H1 (cell line): ENCODE results near the gene MEST. TPM values are rescaled to one million over a fixed set of nuclear protein-coding genes. Genes with fewer than 3 reads are reported as not detected.

Source experiments
- CTCF ChIA-PET: fragments of 300-600 bp; sonication (Branson Sonifier 250); formaldehyde crosslinking; loops from one replicate; lab custom pipeline; 2021; ENCODE audit not compliant: partially characterized antibody; lab: Charles Lee
- POLR2A ChIA-PET: fragments of 300-600 bp; sonication (Branson Sonifier 250); formaldehyde crosslinking; loops from one replicate; lab custom pipeline; 2021; ENCODE audit warnings: inconsistent platforms; ENCODE audit not compliant: partially characterized antibody; lab: Charles Lee
- DNase-seq, 2 experiments: peaks; one replicate each; pipeline versions ENCODE4 v3.0.0 to v3.0.0-alpha.2; 2010 to 2022; ENCODE audit warnings: low spot score in 2 of 2, low read depth in 1 of 2, mixed read lengths in 1 of 2
- FAIRE-seq: peaks from 2 replicates; lab custom pipeline; 2011; peaks lifted over from hg19 to GRCh38; lab: Jason Lieb, UNC
- H2AFZ ChIP-seq: 2 replicates; pipeline ENCODE4 v1.8.1; 2012; ENCODE audit warnings: low read length, inconsistent platforms
- H2AK5ac ChIP-seq: 2 replicates; pipeline ENCODE4 v1.6.1; 2013; ENCODE audit warnings: low read depth, low read length
- H2BK120ac ChIP-seq: replicated peaks from 2 replicates; pipeline ENCODE3; 2013; ENCODE audit warnings: low read depth, low read length, inconsistent platforms
- H2BK12ac ChIP-seq: 2 replicates; pipeline ENCODE4 v1.6.1; 2013; ENCODE audit warnings: low read depth, low read length
- H2BK15ac ChIP-seq: 2 replicates; pipeline ENCODE4 v1.6.1; 2013; ENCODE audit warnings: low read length
- H2BK20ac ChIP-seq: 2 replicates; pipeline ENCODE4 v1.6.1; 2013; ENCODE audit warnings: low read length
- H2BK5ac ChIP-seq: 2 replicates; pipeline ENCODE4 v1.6.1; 2013; ENCODE audit warnings: low read depth, low read length
- H3K14ac ChIP-seq: 2 replicates; pipeline ENCODE4 v1.6.1; 2013; ENCODE audit warnings: inconsistent platforms; ENCODE audit not compliant: insufficient read length
- H3K18ac ChIP-seq: 2 replicates; pipeline ENCODE4 v1.6.1; 2013; ENCODE audit warnings: low read length; ENCODE audit errors: extremely low read depth
- H3K23ac ChIP-seq: 2 replicates; pipeline ENCODE4 v1.6.1; 2013; ENCODE audit warnings: inconsistent platforms; ENCODE audit not compliant: insufficient read length
- H3K23me2 ChIP-seq: 2 replicates; pipeline ENCODE4 v1.6.1; 2013; ENCODE audit warnings: low read depth, low read length
- H3K27ac ChIP-seq: 2 replicates; pipeline ENCODE4 v1.6.1; 2011; ENCODE audit warnings: low read depth, low read length, inconsistent platforms
- H3K27me3 ChIP-seq, 4 experiments: replicated peaks in 1 of 4; 1 replicate in 1 of 4; 2 replicates in 3 of 4; pipeline versions ENCODE4 v1.6.1 to v1.8.1; 2011 to 2013; ENCODE audit warnings: low read length in 3 of 4, mild to moderate bottlenecking in 3 of 4, inconsistent platforms in 2 of 4, mixed read lengths in 2 of 4, moderate library complexity in 1 of 4; ENCODE audit not compliant: control insufficient read depth in 3 of 4, insufficient read depth in 3 of 4; ENCODE audit errors: extremely low read depth in 1 of 4
- H3K36me3 ChIP-seq, 4 experiments: 2 replicates each; pipeline versions ENCODE4 v1.6.1 to v1.8.1; 2011 to 2013; ENCODE audit warnings: mild to moderate bottlenecking in 4 of 4, low read length in 3 of 4, moderate library complexity in 2 of 4, control low read depth in 1 of 4, inconsistent platforms in 1 of 4; ENCODE audit not compliant: insufficient read depth in 4 of 4, control insufficient read depth in 2 of 4
- H3K4ac ChIP-seq: replicated peaks from 2 replicates; pipeline ENCODE3; 2013; ENCODE audit warnings: low read length, low read depth, mixed read lengths, inconsistent platforms; ENCODE audit not compliant: insufficient read length
- H3K4me1 ChIP-seq, 4 experiments: replicated peaks in 1 of 4; 1 replicate in 1 of 4; 2 replicates in 3 of 4; pipeline versions ENCODE4 v1.6.1 to v1.8.1; 2011 to 2013; ENCODE audit warnings: low read length in 3 of 4, inconsistent platforms in 2 of 4, mixed read lengths in 1 of 4; ENCODE audit not compliant: insufficient read depth in 4 of 4, control insufficient read depth in 3 of 4
- H3K4me2 ChIP-seq, 2 experiments: 2 replicates each; pipeline versions ENCODE4 v1.6.1 to v1.8.1; 2011 to 2013; ENCODE audit warnings: low read depth in 2 of 2, low read length in 2 of 2, control low read depth in 1 of 2, inconsistent platforms in 1 of 2, mild to moderate bottlenecking in 1 of 2; ENCODE audit not compliant: insufficient read depth in 1 of 2
- H3K4me3 ChIP-seq, 4 experiments: fragments of 200-600, 300-600 bp in 1 of 4; sonication (generic), shearing (Covaris generic), sonication (Bioruptor Twin) in 1 of 4; 2 replicates each; pipeline versions ENCODE4 v1.5.1 to v1.8.1; 2011 to 2016; ENCODE audit warnings: low read length in 4 of 4, low read depth in 3 of 4, control low read depth in 2 of 4, inconsistent platforms in 2 of 4, mild to moderate bottlenecking in 2 of 4, mixed read lengths in 1 of 4, moderate library complexity in 1 of 4; ENCODE audit not compliant: insufficient read depth in 2 of 4; ENCODE audit errors: extremely low read depth in 1 of 4
- H3K56ac ChIP-seq: replicated peaks from 2 replicates; pipeline ENCODE3; 2013; ENCODE audit warnings: low read depth, mild to moderate bottlenecking, mixed read lengths, low read length, inconsistent platforms; ENCODE audit not compliant: insufficient read length
- H3K79me1 ChIP-seq: 2 replicates; pipeline ENCODE4 v1.6.1; 2013; ENCODE audit warnings: low read depth, low read length, control low read depth
- H3K79me2 ChIP-seq, 2 experiments: 2 replicates each; pipeline versions ENCODE4 v1.6.1 to v1.8.1; 2012 to 2013; ENCODE audit warnings: low read length in 2 of 2, mild to moderate bottlenecking in 2 of 2, inconsistent platforms in 1 of 2; ENCODE audit not compliant: insufficient read depth in 2 of 2, control insufficient read depth in 1 of 2
- H3K9ac ChIP-seq, 4 experiments: replicated peaks in 1 of 4; 1 replicate in 1 of 4; 2 replicates in 3 of 4; pipeline versions ENCODE4 v1.6.1 to v1.8.1; 2011 to 2013; ENCODE audit warnings: low read depth in 3 of 4, low read length in 3 of 4, control low read depth in 2 of 4, mild to moderate bottlenecking in 2 of 4, moderate library complexity in 2 of 4, inconsistent platforms in 1 of 4; ENCODE audit errors: extremely low read depth in 1 of 4
- H3K9me3 ChIP-seq, 2 experiments: 2 replicates each; pipeline versions ENCODE4 v1.6.1 to v1.8.1; 2012 to 2013; ENCODE audit warnings: mild to moderate bottlenecking in 2 of 2, moderate library complexity in 2 of 2, control low read depth in 1 of 2, inconsistent platforms in 1 of 2, low read depth in 1 of 2, low read length in 1 of 2, mixed read lengths in 1 of 2; ENCODE audit not compliant: insufficient read depth in 2 of 2
- H4K20me1 ChIP-seq, 2 experiments: replicated peaks in 1 of 2; 2 replicates each; pipeline versions ENCODE3 to v1.8.1; 2011 to 2013; ENCODE audit warnings: inconsistent platforms in 2 of 2, low read length in 2 of 2, mild to moderate bottlenecking in 1 of 2; ENCODE audit not compliant: insufficient read depth in 2 of 2, control insufficient read depth in 1 of 2
- H4K5ac ChIP-seq: 2 replicates; pipeline ENCODE4 v1.6.1; 2013; ENCODE audit warnings: low read length, low read depth, mixed read lengths, inconsistent platforms; ENCODE audit not compliant: insufficient read length
- H4K8ac ChIP-seq: 2 replicates; pipeline ENCODE4 v1.8.0; 2013; ENCODE audit warnings: mild to moderate bottlenecking, moderate library complexity, low read length, inconsistent platforms; ENCODE audit not compliant: insufficient read depth; ENCODE audit errors: extremely low read depth
- H4K91ac ChIP-seq: replicated peaks from 2 replicates; pipeline ENCODE3; 2013; ENCODE audit warnings: low read length, mixed read lengths, inconsistent platforms; ENCODE audit not compliant: insufficient read length
- CBX5 ChIP-seq: fragments of 300-800, 300-1000 bp; sonication (generic); IDR thresholded peaks from 2 replicates; pipeline ENCODE4 v1.7.1; 2016; ENCODE audit warnings: antibody characterized with exemption, low read length, low read depth
- EGR1 ChIP-seq: IDR thresholded peaks from 2 replicates; pipeline ENCODE4 v1.6.1; 2011; ENCODE audit warnings: low read depth, low read length, borderline replicate concordance
- FOSL1 ChIP-seq: IDR thresholded peaks from 2 replicates; pipeline ENCODE4 v1.6.1; 2011; ENCODE audit warnings: mild to moderate bottlenecking, low read depth, low read length, moderate library complexity; ENCODE audit not compliant: insufficient read depth
- JUND ChIP-seq: IDR thresholded peaks from 2 replicates; pipeline ENCODE4 v1.6.1; 2011; ENCODE audit warnings: mild to moderate bottlenecking, improper control_type of control experiment, low read length
- KDM5A ChIP-seq: fragments of 200-600 bp; IDR thresholded peaks from 2 replicates; pipeline ENCODE4 v1.7.1; 2012; ENCODE audit warnings: mild to moderate bottlenecking, low read length, inconsistent platforms, mixed read lengths
- NRF1 ChIP-seq: IDR thresholded peaks from 2 replicates; pipeline ENCODE4 v1.6.1; 2011; ENCODE audit warnings: mild to moderate bottlenecking, low read depth, low read length, improper control_type of control experiment
- RXRA ChIP-seq: IDR thresholded peaks from 2 replicates; pipeline ENCODE4 v1.6.1; 2011; ENCODE audit warnings: low read depth, mild to moderate bottlenecking, low read length, moderate library complexity; ENCODE audit not compliant: insufficient read depth
- SRF ChIP-seq: IDR thresholded peaks from 2 replicates; pipeline ENCODE4 v1.6.1; 2011; ENCODE audit warnings: mild to moderate bottlenecking, low read depth, low read length, moderate library complexity
- YY1 ChIP-seq: IDR thresholded peaks from 2 replicates; pipeline ENCODE4 v1.6.1; 2011; ENCODE audit warnings: low read depth, mild to moderate bottlenecking, low read length
- WGBS, 2 experiments: shearing (Covaris generic) in 1 of 2; methylation state at CpG; one replicate each; pipeline versions ENCODE4 v1.1.6 to v1.1.7; 2013 to 2015; ENCODE audit warnings: low lambda C conversion rate in 2 of 2, mixed read lengths in 2 of 2, inconsistent platforms in 1 of 2, low coverage in 1 of 2, missing lambda C conversion rate in 1 of 2; ENCODE audit not compliant: insufficient replicate concordance in 2 of 2, insufficient coverage in 1 of 2, insufficient read length in 1 of 2; ENCODE audit errors: extremely low coverage in 1 of 2, missing lambda C conversion rate in 1 of 2; 5-methylcytosine and 5-hydroxymethylcytosine counted together
- polyA plus RNA-seq, 7 experiments: library from polyadenylated mRNA; depleted of rRNA in 3 of 7; stranded (reverse) in 5 of 7; unstranded in 2 of 7; fragments of >200 nt in 5 of 7; fragments of 200-250 nt in 2 of 7; gene quantifications; 1 replicate in 5 of 7; 2 replicates in 1 of 7; 4 replicates in 1 of 7; pipeline versions ENCODE4 v1.2.1 to v1.2.3, GENCODE V29; 2011 to 2013; ENCODE audit warnings: missing spikeins in 2 of 7, mixed read lengths in 2 of 7
- total RNA-seq: library from RNA; stranded (reverse); fragmentation: NEBNext Ultra II Directional; extraction: Animal tissue kit (Norgen Biotek cat#: 25700); gene quantifications from 2 replicates; pipeline ENCODE4 v1.2.1, GENCODE V29; 2021

Gene MEST
- total and polyA plus RNA-seq, 2 of the 8 experiments (the other 6 are each of a cell fraction or from before 2014, with no cell fraction given) = 176 to 269 TPM

DNA sequence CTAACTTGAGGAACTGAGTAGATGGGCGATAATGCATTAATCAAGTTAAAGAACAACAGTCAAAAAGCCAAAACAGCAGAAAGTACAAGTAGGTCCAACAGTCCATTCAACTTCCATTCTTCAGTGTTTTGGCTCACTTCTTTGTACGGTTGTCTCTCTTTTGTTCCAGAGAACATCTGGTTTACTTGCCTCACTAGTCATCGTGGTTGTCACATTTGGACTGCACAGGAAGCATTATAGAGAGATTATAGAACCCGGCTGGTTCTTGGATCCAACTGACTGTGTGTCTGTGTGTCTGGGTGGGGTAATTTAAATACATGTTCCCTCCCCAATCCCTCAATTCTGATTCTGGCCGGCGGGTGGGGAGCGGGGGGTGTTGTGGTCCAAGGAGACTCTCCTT lies 49.3 kb upstream of the MEST start:
- no peak overlapping the region for H3K56ac ChIP-seq

More for the DNA sequence above, 49.3 kb upstream of the MEST start:
- H3K79me2 ChIP-seq = no peaks in the 10 kb centered on the region
- H3K36me3 ChIP-seq = no peaks in the 10 kb centered on the region
- no peak overlapping the region for H2AFZ ChIP-seq
- peaks cover 0 to 1% of the 10 kb centered on the region in 2 experiments; a peak in 2 of 4 replicates for H3K9me3 ChIP-seq
- no peak overlapping the region for H2BK15ac ChIP-seq
- H2AK5ac ChIP-seq = no peak overlapping the region
- H4K8ac ChIP-seq = no peak overlapping the region
- H3K9ac ChIP-seq = no peak overlapping the region
- H3K4me1 ChIP-seq = peaks cover 5 to 12% (median 7%) of the 10 kb centered on the region in 4 experiments; a peak in 6 of 7 replicates
- no peak overlapping the region for H3K23ac ChIP-seq
- 92% methylated on average over 7 of the region's 7 CpGs; no CpG with 5 or more reads in 1 of the 2 experiments for WGBS, 2 experiments
- TF ChIP-seq FOSL1 = no peak
- no peak for TF ChIP-seq YY1
- no peak for TF ChIP-seq NRF1
- no peak for TF ChIP-seq SRF
- no peak for TF ChIP-seq KDM5A
- no peak for TF ChIP-seq CBX5
- TF ChIP-seq JUND = no peak
- no peak for TF ChIP-seq EGR1
- no peak for TF ChIP-seq RXRA
- no peak overlapping the region for H2BK5ac ChIP-seq
- no peak overlapping the region for H4K5ac ChIP-seq
- CTCF ChIA-PET = interaction anchor here (1.2 kb wide), 1 partner anchor 47 kb away, joined by 4 read pairs; no protein-coding TSS in a partner anchor
- H2BK20ac ChIP-seq = no peak overlapping the region
- no peaks in the 10 kb centered on the region for H4K20me1 ChIP-seq
- no peaks in the 10 kb centered on the region for H3K23me2 ChIP-seq
- FAIRE-seq (no peak), DNase-seq (no peak)
- no peak overlapping the region for H3K14ac ChIP-seq
- H2BK120ac ChIP-seq = no peak overlapping the region
- H3K4me3 ChIP-seq = no peak overlapping the region
- no peak overlapping the region for H2BK12ac ChIP-seq
- H3K4ac ChIP-seq = no peak overlapping the region
- no peaks in the 10 kb centered on the region for H3K79me1 ChIP-seq
- H3K4me2 ChIP-seq = no peak overlapping the region
- H3K27ac ChIP-seq = no peak overlapping the region
- H3K27me3 ChIP-seq = no peaks in the 10 kb centered on the region; a peak in 1 of 7 replicates
- H3K18ac ChIP-seq = no peak overlapping the region
- no peak overlapping the region for H4K91ac ChIP-seq
- POLR2A ChIA-PET = interaction anchor here (0.6 kb wide), 1 partner anchor 732 kb away, joined by 3 read pairs; no protein-coding TSS in a partner anchor
